Embryonic facial prominence (tissue), 1 donor: ENCODE results near the gene PDXDC1.
"Not testable (repeated sequence)": the region's sequence is repeated elsewhere in the genome, so short reads cannot be mapped to it uniquely, and the experiment has no call there.

Experiments used
- DNase-seq: peaks from one replicate; pipeline ENCODE4 v3.0.0-alpha.2; 2016; ENCODE audit errors: extremely low spot score

The PDXDC1 gene

GRCh38 chr16:15035163-15035729 lies 60.4 kb downstream of the PDXDC1 start:
- DNase-seq = no peak

DNA sequence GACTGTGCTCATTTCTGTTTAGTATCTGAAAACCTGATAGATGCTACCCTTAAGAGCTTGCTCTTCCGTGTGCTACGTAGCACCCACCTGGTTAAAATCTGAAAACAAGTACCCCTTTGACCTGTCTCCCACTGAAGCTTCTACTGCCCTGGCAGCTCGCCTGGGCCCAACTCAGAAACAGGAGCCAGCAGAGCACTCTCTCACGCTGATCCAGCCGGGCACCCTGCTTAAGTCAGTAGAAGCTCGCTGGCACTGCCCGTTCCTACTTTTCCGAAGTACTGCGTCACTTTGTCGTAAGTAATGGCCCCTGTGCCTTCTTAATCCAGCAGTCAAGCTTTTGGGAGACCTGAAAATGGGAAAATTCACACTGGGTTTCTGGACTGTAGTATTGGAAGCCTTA lies 62.2 kb downstream of the PDXDC1 start:
- no peak for DNase-seq

DNA sequence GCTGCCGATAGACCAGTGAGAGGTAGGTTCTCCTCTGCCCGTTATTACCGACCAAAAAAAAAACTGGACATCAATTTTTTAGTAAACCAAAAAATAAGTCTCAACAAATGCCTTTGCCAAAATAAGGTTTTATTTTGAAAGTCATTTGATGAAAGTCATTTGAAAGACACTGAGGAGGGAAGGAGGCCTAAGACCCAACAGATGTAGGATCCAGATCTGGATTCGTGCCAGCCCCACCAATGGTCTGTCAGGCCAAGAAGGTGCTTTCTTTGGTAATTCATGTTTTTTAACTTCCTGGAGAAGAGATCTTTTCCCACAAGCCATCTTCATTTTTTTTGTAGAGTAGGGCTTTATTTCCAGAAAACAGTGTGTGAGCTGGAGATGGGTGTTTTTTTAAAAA lies 62.9 kb downstream of the PDXDC1 start:
- no peak for DNase-seq

DNA sequence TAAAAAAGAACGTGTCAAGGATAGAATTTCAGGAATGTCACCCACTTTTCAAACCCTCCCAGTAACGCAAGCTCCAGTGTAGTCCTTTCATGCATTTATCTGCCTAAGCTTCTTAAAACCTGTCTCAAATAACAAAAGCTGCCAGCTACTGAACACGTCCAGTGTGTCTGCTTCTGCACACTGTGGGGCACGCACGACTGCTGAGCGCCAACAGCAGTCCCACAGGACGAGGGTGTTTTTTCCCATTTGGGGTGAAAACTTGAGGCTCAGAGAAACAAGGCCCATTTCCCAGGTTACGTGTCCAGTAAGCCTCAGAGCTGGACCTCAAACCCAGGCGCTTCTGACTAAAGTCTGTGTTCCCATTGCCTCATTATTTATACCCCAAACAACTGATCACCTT lies 63.9 kb downstream of the PDXDC1 start:
- no peak for DNase-seq

DNA sequence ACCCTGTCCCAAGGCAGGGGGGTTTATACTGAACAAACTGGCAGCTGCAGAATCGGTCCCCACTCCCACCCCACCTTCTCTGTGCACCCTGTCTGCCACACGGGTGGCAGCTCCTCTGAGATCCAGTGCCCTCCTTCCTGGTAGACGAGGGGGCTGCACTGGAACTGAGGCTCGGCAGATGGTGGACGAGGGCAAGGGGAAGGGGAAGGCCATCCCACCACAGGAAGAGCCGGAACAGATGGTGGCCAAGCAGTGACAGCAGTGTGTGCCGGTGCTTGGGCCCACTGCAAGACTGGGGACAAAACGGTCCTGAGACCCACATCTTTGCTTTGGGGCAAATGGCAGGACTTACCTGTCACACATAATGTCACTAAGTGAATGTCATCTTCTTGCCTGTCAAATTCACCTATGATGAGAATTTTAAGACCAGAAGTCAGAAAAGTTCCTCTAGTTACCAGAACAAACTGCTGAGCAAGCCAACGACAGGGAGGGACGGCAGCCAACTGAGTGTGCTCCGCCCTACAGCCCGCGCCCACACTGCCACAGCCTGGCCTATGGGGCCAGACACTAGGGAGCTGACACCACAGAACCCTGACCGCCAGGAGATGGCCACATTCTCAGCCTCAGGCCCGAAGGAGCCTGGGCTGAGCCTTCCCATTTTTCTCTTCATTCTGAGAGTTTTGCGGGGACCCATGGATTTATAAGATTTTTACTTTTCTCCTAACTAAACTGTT lies 66.6 kb downstream of the PDXDC1 start:
- DNase-seq = no peak

DNA sequence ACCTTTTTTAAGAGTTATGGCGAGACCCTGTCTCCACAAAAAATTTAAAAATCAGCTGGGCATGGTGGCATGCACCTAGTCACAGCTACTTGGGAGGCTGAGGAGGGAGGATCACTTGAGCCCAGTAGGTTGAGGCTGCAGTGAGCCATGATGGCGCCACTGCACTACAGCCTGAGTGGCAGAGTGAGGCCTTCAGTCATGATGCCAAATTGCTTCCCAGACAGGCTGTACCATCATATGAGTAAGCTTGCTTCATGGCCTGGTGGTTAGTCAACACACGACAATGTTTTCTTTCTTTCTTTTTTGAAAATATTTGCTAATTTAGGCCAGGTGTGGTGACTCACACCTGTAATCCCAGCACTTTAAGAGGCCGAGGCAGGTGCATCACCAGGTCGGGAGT lies 68.5 kb downstream of the PDXDC1 start:
- DNase-seq = no peak

DNA sequence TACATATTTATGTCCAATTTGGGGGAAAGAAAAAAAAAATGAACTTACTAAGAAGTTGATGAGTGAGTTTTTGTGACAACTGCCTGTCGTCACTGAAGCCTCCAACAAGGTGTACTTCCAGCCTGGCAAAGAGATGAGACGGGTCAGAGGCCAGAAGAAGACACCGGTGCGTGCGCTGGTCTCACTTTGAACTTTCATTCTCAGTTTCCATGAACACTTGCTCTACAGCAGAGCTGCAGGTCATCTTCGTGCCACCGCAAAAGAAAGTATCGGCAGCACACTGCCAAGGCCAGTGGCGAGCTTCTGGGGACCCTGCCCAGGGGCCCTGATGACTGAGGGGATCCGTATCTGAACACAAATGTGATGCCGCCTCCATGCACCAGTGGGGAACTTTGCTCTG lies 69.5 kb downstream of the PDXDC1 start:
- no peak for DNase-seq

GRCh38 chr16:15045270-15045669 lies 70.4 kb downstream of the PDXDC1 start:
- DNase-seq = not testable (repeated sequence)

DNA sequence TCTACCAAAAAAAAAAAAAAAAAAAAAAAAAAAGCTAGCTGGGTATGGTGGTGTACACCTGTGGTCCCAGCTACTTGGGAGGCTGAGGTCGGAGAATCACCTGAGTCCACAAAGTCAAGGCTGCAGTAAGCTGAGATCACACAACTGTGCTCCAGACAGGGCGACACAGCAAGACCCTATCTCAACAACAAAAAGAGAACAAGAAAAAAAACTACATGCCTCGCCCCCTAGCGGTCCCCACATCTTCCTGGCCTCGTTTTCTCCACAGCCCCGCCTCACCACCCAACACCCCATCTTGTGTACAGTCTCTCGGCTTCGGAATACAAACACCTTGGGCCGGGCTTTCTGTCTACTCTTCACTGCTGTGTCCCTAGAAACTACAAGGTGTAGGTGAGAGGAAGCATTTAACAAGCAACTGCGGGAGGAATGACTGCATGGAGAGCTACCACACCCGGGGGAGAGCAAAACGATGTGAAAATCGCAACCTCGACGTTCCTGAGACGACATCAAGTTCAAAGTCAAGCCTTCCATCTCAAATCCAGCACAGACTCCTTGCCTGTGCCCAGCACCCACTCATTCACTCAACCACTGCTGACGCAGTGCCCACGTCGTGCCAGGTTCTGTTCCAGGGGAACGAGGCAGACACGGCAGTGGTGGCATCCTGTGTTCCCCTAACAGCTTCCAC lies 72.0 kb downstream of the PDXDC1 start:
- no peak for DNase-seq

- no peak for DNase-seq
Measured at GRCh38 chr16:15049581-15050180, 74.9 kb downstream of the PDXDC1 start.

DNA sequence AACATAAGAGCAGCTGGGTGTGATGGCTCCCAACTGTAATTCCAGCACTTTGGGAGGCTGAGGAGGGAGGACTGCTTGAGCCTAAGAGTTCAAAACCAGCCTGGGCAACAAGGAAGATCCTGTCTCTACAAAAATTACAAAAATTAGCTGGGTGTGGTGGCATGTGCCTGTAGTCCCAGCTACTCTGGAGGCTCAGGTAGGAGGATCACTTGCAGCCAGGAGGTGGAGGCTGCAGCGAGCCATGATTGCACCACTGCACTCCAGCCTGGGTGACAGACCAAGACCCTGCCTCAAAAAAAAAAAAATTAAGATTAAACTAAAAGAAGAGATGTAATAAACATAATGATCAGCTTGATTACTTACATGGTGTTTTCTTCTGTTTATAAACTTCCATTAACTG lies 75.6 kb downstream of the PDXDC1 start:
- DNase-seq = not testable (repeated sequence)

GRCh38 chr16:15051387-15051951 lies 76.6 kb downstream of the PDXDC1 start:
- DNase-seq = no peak

- DNase-seq = no peak
Measured at GRCh38 chr16:15052747-15053476, 78.1 kb downstream of the PDXDC1 start.

DNA sequence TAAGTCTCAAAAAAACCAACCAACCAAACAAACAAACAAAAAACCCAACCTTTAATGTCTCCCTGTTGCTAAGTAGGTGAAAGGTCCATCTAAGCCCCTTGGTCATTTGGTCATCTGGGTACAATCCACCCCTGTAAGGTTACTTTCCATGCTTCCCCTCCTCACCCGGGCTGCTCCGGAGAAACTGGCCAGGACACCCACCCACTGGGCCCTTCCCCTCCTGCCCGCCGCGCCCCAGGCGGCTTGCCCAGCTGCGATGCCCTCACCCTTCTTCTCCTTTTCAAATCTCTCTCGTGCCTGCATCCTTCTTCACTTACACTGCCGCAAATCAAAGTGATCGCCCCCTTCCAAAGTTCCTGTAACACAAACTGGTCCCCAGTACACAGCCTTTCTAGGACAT lies 79.1 kb downstream of the PDXDC1 start:
- DNase-seq = no peak

GRCh38 chr16:15054357-15055140 lies 79.7 kb downstream of the PDXDC1 start:
- DNase-seq = no peak

- DNase-seq = no peak
Measured at GRCh38 chr16:15055141-15056053, 80.6 kb downstream of the PDXDC1 start.

- no peak for DNase-seq
Measured at GRCh38 chr16:15057681-15058417, 83.0 kb downstream of the PDXDC1 start.

DNA sequence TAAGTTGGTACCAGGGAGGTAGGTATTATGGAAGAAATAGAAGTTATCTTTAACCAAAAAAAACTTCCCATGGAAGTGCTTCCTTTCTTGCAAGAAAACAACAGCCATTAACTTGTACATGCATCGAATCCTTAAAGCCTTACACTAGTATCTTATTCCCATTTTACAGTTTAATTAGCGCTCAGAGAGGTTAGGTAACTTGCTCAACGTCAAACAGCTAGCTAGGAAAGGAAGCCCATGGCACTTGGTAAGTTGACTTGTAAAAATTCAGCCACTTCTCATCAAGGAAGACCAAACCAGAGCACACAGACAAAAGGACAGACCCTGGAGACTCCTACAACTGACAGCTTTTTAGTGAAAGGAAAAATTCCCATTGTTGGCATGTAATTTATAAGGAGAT lies 84.5 kb downstream of the PDXDC1 start:
- no peak for DNase-seq
